Esophagus mucosa (tissue), 1 donor: ENCODE data around the gene CRYBA2. TPM values are rescaled to one million over a fixed set of nuclear protein-coding genes. Genes with fewer than 3 reads are reported as not detected.

Source experiments
- ATAC-seq: fragments of 200-7000 bp; cut with Tn5 transposase; one replicate; pipeline ENCODE4 v1.9.1; 2020
- total RNA-seq: library from RNA; stranded (reverse); gene quantifications from one replicate; pipeline ENCODE4 v1.2.4, GENCODE V29; 2023
- donor health status: DM: yes; HTN: yes; CAD: no.

CRYBA2 gene
- total RNA-seq, 1 donor from 2014 or later: not detected

DNA sequence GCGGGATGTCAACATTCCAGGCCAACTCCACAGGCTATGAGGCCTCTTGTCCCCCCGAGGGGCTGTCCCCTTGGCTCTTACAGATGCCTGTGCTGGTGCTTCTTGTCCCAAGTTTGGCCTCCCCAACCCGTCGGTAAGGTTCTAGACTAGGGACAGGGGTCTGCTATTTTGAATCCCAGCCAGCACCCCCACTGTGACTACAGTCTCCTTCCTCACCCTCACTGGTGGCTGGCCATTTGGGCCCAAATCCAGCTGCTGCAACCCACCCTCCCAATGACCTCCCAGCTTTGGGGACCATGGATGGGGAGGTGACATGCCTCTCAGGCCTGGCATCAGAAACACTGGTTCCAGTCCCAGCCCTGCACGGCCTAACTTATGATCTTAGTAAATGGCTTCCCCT lies 29.4 kb upstream of the CRYBA2 start:
- no peak for ATAC-seq

DNA sequence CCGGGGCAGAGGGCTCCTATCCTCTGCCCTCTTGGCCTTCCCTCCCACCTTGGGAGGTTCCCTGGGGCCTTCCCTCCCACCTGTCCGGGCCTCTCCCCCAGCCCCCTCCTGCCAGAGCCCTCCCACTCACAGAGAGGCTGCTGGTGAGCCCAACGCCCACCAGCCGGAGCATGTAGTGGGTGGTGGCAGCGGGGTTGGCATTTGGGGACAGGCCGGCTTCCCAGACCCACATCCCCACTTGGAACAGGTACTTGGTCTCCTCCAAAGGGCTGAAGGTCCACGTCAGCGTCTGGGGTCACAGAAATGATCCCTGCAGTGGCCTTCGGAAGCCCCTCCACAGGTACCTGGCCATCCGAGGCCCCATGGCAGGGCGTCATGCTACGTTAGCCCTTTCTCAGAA lies 28.8 kb upstream of the CRYBA2 start:
- no peak for ATAC-seq

DNA sequence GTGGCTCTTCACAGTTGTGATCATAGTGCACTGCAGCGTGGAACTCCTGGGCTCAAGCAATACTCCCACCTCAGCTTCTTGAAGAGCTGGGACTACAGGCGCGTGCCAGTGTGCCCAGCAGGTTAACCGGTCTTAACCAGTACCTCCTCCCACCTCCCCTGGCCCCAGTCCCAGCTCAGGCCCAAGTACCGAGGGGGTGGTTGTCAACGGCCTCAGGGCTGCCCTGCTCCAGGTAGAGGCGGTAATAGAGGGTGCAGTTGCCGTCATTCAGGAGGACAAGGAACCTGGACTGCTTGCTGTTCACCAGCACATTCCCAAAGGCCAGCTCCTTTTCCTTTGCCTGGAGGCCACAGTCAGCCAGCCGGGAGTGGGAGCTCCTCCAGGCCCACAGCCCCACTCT lies 28.4 kb upstream of the CRYBA2 start:
- ATAC-seq: no peak

DNA sequence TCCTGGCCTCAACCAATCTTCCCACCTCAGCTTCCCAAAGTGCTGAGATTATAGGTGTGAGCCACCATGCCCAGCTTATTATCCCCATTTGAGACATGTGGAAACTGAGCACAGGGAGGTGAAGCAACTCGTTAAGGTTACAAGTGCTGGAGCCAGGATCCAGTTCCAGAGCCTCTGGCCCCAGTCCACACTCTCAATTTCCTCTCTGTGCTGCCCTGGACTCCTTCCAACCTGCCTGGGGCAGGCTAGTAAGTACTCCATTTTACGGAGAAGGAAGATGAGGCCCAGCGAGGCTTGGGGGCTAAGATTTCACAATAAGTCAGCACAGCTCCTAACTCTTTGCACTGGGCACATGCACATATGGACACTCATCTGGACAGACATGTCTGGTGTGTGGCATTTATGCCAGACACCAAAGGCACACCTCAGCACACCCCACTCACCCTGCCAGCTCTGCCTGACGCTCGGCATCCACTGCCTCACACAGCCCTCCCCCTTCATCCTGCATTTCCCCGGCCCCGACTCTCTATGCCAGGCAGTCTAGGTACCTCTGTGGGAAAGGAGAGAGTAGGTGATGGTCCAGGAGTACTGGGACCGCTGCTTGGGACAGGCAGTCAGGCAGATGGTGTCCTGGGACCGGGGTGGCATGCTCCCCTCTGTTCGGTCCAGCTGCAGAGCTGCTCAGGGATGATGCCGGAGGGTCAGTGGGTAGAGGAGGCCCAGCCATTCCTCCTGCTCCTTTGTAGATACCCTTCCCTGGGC lies 27.6 kb upstream of the CRYBA2 start:
- peak; percentile 25 for ATAC-seq

DNA sequence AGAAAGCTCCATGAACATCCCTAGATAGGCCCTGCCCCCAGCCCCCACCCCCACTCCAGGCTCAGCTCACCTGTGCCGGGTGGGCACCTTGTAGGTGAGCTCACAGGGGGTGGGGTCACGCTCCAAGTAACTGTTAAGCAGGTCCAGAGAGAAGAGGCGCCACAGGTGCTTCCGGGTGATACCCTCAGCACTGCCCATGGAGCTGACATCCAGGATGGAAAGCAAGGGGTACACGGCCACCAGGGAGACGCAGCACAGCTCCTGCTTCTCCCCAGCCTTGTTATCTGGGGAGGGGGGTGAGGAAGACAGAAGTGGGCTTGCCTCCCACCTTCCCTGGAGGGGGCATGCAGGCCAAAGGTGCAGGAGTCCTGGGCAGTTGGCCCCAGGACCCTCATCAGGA lies 26.2 kb upstream of the CRYBA2 start:
- no peak for ATAC-seq

DNA sequence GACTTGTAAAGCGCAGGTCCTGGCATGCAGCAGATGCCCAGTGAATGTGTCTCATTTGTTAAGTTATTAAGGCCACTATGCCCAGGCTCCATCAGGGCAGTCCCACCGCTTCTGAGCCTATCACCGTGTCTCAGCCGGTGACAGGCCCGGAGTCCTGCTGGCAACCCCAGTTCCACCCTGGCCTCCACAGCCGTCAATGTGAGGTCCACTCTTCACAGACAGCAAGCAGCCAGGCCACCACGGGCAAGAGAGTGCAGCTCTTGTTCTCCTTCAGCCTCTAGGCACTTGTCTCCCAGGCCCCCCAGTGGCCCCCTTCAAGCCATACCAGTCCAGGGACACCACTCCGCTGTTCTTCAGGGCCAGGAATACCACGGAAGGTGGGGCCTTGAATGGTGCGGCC lies 25.5 kb upstream of the CRYBA2 start:
- ATAC-seq: no peak

DNA sequence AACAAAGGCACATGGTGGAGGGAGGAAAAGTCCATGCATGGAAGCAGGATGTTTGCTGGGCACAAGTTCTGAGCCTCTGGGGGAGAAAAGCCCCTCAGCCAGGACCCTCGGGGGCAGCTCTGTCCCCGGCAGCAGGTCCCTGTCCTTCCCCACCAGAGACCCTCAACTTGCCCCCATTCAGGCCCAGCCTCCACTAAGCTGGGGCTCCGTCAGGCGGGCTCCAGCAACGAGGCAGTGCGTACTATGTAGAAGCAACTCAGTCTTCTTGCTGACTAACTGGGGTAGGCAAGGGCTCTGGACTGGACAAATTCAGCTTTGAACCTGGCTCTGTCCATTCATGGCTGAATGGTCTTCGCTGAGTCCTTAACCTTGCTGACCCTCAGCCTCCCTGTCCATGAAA lies 25.1 kb upstream of the CRYBA2 start:
- no peak for ATAC-seq

DNA sequence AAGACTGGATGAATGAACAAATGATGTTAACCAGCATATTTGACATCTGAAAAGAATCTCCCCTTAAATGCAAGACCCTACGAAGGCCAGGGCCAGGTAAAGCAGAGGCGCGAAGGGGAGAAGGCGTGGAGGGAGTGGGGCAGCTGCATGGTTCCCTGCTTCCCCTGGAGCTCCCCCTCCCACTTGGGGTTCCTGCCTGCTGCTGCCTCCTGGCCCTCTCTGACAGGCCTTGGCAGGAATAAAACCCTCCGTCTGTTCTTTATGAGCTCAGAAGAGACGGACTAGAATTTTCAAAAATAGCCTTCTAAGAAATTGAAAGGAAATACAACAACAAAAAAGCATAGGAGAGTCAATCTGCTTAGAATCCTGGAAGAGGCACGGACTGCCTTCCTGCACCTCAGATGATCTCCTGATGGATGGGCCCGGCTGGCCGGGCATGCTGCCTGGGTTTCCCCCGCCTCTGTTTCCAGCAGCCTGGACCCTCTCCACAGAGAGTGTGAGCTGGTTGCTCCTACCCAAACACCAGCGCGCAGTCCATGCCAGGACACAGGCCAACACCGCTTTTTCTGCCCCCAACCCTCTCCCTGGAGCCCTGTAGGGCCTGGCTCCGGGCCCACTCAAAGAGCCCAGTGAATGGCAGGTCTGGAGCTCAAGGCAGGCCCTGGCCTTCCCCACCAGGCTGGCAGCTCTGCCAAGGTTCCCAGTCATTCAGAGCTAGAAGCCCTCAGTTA lies 24.1 kb upstream of the CRYBA2 start:
- ATAC-seq: no peak

DNA sequence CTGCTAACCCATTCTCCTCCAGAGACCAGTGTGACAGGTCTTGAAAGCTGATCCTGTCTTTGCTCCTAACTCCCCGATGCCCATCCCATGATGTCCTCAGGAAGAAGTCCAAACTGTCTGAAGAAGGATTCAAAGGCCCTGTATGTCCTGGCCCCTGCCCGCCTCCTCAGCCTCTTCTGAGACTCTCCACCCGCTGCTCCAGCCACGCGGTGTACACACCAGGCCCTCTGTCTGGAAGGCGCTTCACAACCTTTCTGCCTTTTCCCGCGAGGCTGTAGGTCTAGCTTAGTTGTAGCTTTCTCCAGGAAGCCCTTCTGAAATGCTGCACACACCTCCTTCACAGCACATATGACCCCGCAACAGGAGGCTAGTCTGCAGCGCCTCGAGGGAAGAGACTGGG lies 23.5 kb upstream of the CRYBA2 start:
- ATAC-seq: no peak

DNA sequence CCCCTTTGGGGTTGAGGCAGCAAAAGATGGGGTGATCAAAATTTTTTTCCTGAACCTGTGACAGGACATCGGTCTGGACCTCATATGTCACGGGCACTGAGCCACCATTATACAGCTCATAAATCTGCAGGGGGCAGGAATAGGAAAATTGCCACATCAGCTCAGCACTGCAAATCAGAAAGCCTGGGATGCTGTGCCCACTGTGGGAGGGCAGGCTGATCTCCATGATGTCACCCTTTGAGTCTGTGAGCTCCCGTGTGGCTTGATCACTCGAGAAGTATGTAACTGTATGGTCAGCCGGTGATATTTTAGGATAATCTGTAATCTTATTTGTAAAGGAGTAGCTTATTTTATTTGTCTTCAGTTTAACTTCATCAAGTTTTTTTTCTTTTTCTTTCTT lies 17.7 kb upstream of the CRYBA2 start:
- no peak for ATAC-seq

DNA sequence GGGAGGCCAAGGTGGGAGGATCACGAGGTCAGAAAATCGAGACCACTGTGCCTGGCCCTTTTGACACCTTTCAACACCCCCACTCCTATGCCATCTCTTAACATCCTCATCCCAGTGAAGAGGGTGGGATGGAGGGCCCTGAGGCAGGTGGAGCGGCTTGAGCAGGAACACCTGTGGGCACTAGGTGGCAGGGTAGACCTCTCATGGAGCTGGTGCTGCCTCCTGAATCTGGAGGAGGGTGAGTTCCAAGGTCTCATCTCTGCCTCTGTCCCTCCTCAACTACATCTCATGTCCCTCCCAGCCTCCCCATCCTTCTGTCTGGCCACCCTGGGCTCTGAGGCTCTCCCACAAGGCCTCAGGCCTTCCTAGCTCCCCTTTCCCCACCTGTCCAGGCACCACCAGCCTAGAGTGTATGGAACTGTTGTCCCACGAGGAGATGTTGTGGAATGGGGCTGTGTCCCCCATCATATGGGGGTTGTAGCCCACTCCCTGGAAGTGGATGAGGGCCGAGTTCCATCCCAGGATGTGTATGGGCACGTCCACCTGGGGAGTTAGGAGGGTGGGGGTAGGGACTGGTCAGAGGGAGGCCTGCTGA lies 17.0 kb upstream of the CRYBA2 start:
- ATAC-seq: peak; percentile 68

DNA sequence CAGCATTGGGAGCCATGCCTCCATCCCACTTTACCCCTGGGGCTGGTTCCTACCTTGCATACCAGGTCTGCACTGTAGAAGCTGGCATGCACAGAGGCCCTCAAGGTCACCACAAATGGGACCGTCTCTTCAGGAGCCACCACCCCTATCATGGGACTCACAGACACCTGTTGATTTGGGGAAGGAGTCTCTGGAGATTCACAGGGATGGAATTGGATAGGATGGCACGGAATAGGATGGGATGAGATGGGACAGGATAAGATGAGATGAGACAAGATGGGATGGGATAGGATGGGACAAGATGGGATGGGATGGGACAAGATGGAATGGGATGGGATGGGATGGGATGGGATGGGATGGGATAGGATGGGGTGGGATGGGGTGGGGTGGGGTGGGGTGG lies 16.1 kb upstream of the CRYBA2 start:
- ATAC-seq: no peak

DNA sequence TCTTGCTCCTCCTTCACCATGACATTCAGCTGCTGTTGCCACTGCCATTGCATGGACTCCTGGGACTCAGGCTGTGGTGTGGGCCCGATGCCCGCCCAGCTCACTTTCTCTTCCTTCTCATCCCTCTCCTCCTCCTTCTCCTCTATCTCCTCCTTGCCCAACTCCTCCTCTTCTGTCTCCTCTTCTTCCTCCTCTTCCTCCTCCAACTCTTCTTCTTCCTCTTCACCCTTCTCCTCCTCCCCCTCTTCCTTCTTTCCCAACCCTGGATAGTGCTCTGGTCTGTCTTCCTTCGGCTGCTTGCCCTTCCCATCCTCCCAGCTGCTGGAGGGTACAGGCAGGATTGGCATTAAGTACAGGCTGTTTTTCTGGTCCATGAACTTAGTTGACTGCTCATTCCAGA lies 10.8 kb upstream of the CRYBA2 start:
- no peak for ATAC-seq

DNA sequence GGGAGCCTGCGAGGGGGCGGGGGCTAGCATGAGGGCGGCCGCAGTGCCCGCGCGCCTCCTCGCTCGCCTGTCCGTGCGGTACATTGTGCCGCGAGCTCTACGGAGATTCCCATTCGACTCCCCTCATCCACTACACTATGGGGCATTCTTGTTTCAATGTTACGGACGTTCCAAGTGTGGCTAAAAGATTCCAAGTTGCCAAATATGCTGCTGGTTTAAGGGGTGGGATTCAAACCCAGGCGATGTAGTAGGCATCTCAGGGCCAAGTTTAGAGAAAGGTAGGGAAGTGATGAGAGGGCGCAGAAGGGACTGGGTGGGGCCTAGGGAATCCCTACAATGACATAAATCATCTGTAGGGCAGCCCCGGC lies 10.0 kb upstream of the CRYBA2 start:
- no peak for ATAC-seq

DNA sequence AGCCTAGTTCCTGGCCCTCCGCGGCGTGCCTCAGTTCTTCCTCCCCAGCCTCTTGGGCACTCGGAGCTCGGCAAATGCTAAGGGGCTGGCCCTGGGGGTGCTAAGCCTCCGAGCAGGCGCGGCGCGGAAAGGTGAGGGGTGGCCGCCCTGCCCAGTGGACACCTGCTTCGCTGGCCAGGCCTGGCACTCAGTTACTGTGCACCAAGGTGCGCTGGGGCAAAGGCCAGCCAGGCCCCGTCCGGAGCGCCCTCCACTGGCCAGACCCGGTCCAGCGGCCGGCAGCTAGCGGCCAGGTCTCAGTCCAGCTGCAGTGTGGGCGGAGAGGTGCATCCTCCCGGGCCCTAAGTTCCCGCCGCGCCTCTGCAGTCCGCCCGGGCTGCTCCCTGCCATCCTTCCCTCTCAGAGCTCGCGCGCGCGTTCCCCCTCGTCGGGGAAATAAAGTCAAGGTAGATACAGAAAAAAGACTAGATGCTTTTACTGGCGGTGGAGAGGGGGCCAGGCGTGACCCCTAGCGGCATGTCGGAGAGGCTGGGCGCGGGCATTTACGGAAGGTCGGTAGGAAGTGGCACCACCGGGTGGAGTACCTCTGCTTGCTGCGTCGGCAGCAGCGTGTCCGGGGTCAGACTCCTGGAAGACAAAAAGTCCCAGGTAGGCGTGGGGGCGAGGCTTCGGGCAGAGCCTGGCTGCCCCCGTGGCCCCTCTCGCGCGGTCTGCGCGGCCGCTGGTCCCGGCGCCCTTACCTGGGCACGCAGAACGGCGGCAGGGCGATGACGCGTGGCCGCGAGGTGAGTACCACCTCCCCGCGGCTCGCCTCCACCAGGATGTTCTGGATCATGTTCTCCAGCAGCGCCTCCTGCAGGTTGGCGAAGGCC lies 9.4 kb upstream of the CRYBA2 start:
- peak; percentile 33 for ATAC-seq

DNA sequence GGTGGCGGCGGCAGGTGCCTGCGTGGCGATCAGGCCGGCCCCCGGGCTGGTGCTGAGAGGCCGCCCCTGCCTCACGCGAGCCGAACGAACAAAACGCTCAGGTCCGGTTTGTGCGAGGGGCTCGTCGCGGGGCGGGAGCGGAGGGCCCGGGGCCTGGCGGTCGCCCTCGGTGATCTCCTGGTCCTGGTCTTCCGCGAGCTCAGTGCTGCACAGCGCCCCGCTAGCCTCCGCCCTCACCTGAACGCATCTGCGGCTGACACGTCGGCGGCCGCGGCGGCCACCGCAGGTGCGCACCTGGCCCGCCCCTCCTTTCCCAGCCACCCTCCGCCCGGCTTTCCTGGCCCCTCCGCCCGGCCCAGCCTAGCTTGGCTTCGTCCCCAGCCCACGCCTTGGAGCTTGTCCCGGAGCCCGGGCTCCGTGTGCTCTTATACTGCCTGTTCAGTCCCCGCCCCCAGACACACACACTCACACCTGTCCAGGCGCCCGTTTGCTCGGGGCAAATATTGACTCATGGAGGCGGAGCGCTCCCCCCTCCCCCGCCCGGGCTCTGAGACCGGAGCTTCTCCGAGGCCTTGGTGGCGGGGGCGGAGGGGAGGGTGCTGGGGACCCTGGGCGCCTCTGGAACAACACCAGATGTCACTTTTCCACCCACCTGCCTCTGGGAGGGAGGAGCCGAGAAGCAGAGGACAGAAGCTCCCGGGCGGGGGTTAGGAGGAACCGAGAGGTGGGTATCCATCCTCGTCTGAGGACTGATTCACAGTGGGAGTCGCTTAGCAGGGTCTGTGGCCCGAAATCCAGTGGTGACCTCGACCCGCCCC lies 8.6 kb upstream of the CRYBA2 start:
- ATAC-seq: peak; percentile 83

DNA sequence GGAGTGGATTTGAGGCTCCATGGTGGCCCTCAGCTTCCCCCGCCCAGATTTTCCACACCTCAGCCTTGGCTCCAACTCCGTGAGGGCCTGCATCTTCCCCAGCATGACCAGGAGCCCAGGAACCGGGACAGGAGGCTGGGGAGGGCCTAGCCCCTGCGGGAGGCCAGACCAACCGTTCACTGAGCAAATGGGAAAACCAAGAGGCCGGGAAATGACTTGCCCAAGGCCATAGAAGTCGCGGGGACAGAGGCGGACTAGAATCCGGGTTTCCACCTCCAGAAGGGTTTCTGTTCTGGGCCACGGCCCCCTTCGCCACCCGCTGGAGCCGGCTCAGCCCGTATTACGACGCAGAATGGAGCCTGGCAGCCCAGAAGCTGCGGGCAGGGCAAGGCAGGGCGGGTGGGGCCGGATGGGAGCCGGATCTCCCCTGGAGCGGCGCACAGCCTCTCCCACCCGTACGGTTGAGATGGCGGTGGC lies 7.9 kb upstream of the CRYBA2 start:
- no peak for ATAC-seq

DNA sequence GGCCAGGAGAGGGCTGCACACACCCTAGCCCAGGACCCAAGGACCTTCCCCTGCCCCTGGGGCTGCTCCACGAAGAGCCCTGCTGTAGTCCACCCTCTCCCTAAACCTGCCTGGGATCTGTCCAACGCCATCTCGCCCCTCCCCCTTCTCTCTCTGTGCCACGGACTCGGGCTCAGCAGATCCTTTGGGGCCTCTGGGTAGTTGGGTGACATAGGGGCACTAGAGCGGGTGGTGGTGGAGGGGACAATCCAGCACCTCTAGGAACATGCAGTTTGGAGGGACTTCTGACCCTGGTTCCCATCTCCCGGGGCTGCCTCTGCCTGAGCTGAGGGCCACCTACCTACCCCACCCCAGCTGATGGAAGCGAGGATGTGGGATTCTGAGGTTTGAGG lies 7.3 kb upstream of the CRYBA2 start:
- no peak for ATAC-seq

DNA sequence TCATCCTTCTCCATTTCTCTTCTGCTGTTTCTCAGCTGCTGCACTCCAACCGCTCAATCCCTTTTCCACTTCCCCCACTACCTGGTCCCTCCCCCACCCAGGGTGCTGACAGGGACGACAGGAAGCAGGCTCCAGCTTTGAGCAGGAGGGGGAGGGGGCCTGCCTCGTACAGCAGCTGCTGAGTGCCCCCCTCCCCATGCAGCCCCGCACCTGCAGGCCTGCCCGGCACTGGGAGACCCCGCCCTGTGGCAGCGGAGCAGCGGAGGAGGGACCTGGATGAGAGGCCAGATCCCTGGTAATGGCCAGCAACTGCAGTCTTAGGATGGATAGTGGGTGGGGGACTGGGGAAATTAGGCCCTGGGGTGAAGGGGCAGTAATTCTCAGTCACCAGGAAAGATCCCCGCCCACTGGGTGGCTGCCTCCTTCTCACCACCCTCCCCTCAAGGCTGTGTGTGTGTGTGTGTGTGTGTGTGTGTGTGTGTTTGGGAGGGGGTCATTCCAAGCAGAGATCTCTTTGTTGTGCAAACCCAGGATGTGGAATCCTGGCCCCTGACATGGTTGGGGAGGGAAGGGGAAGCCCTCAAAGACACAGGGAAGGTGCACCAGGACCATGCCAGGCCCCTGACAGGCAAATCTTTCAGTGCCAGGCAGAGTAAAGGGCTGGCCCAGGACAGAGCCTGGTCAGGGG lies 6.8 kb upstream of the CRYBA2 start:
- ATAC-seq: no peak

DNA sequence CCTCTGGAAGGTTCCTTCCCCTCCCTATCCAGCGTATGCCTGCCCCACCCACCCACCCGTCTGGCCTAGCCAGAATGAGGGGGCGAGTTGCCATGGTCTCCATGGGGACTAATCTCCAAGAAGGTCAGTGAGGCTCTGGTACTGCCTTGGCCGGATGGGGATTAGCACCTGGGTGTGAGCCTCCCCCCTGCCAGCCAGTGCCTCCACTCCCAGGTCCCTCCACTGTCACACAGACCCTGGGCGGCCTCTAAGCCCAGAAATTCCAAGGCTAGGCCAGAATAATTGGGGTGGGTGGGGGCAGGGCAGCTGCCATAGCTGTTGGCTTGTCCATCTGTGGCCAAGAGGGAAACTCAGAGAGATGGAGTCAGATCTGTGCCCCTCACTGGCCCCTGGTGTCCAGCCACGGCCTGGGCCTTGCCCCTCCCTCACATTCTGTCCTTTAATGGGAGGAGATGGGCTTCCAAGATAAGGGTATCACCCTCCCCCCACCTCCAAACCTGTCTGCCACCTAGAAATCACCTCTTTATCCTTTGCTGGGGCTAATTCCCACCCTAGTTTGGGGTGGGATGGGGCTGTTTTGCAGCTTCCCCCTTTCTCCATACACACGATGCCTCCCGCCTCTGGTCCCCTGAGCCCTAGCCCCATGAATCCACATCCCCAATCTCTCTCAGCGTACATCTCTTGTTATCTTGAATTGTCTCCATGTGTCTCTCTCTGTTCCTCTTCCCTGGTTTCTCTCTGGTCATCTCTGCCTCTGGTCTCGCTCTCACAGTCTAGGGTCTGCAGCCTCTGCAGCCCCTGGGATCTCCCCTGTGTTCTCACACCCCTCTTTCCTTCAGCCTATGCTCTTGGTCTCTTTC lies 6.0 kb upstream of the CRYBA2 start:
- peak; percentile 24 for ATAC-seq
